HG03575 (cell line): Measurements from ENCODE around the gene ARHGAP20.

Experiments used
- ATAC-seq: cut with Tn5 transposase; IDR thresholded peaks from one replicate; pipeline ENCODE4 v1.9.1; 2021; ENCODE audit not compliant: unreplicated experiment, insufficient number of reproducible peaks, low FRiP score; ENCODE audit errors: extremely low read depth

The ARHGAP20 gene

GRCh38 chr11:110565357-110566336 lies 146.6 kb downstream of the ARHGAP20 start:
- no peak for ATAC-seq

- ATAC-seq = no peak
Measured at GRCh38 chr11:110564676-110565356, 147.4 kb downstream of the ARHGAP20 start.

GRCh38 chr11:110544779-110545178 lies 167.5 kb downstream of the ARHGAP20 start:
- no peak for ATAC-seq

DNA sequence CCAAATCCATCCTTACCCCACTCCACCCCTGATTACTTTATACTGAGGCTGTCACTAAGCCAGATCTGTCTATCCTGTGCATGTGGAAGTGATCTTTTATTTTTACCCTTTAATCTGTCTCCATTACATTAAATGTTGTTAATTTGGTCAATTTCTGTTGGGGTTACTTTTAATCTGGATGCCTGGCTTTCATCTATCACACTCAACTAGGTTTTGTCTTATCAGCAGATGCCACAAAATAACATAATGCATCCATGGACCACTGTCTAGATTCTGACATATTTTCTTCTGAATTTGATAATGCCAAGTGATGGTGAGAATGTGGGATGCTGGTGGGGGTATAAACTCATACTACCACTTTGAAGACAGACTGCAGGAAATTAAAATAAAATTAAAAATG lies 174.1 kb downstream of the ARHGAP20 start:
- ATAC-seq = no peak

- ATAC-seq = no peak
Measured at GRCh38 chr11:110530900-110531741, 181.1 kb downstream of the ARHGAP20 start.

- ATAC-seq = no peak
Measured at GRCh38 chr11:110529043-110529442, 183.2 kb downstream of the ARHGAP20 start.

DNA sequence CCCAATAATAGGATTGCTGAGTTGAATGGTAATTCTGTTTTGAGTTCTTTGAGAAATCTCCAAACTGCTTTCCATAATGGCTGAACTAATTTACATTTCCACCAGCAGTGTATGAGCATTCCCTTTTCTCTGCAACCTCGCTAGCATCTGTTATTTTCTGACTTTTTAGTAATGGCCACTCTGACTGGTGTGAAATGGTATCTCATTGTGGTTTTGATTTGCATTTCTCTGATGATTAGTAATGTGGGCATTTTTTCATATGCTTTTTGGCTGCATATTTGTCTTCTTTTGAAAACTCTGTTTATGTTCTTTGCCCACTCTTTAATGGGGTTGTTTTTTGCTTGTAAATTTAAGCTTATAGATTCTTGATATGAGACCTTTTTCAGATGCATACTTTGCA lies 185.1 kb downstream of the ARHGAP20 start:
- no peak for ATAC-seq
